Inflammatory macrophage treated with lipopolysaccharide for 1 hour (primary cell): ENCODE results near the gene KIF25.

Experiments
- DNase-seq, 2 donors: peaks; one replicate each; pipeline ENCODE4 v3.0.0-alpha.2; 2020 to 2022

Gene KIF25

GRCh38 chr6:168020242-168020641 is 22.8 kb downstream of the KIF25 start:
- DNase-seq = no peak

GRCh38 chr6:168021581-168021980 is 24.1 kb downstream of the KIF25 start:
- no peak for DNase-seq

- DNase-seq = no peak
These were observed 25.2 kb downstream of the KIF25 start for GRCh38 chr6:168022488-168023321.

GRCh38 chr6:168024951-168025510 is 27.6 kb downstream of the KIF25 start:
- no peak for DNase-seq

- DNase-seq = no peak
These were observed 28.6 kb downstream of the KIF25 start for GRCh38 chr6:168025831-168026710.

- no peak for DNase-seq
These were observed 29.5 kb downstream of the KIF25 start for GRCh38 chr6:168026925-168027324.

- DNase-seq = no peak
These were observed 30.1 kb downstream of the KIF25 start for GRCh38 chr6:168027521-168027920.

- DNase-seq = no peak
These were observed 30.7 kb downstream of the KIF25 start for GRCh38 chr6:168028181-168028580.

GRCh38 chr6:168029459-168030217 is 32.2 kb downstream of the KIF25 start:
- no peak for DNase-seq

GRCh38 chr6:168030218-168030746 is 32.8 kb downstream of the KIF25 start:
- DNase-seq = no peak

GRCh38 chr6:168030908-168031307 is 33.4 kb downstream of the KIF25 start:
- no peak for DNase-seq

- DNase-seq = no peak
These were observed 34.0 kb downstream of the KIF25 start for GRCh38 chr6:168031411-168031971.

- no peak for DNase-seq
These were observed 34.7 kb downstream of the KIF25 start for GRCh38 chr6:168032005-168032760.

- DNase-seq = no peak
These were observed 36.3 kb downstream of the KIF25 start for GRCh38 chr6:168033791-168034190.

GRCh38 chr6:168034537-168034936 is 37.1 kb downstream of the KIF25 start:
- no peak for DNase-seq

GRCh38 chr6:168035098-168035660 is 37.7 kb downstream of the KIF25 start:
- DNase-seq = no peak

- no peak for DNase-seq
These were observed 38.4 kb downstream of the KIF25 start for GRCh38 chr6:168035661-168036545.

- no peak for DNase-seq
These were observed 39.8 kb downstream of the KIF25 start for GRCh38 chr6:168037242-168037641.

- DNase-seq = no peak
These were observed 40.4 kb downstream of the KIF25 start for GRCh38 chr6:168037856-168038255.

- DNase-seq = no peak
These were observed 41.2 kb downstream of the KIF25 start for GRCh38 chr6:168038576-168039140.
